Measurements from ENCODE around the gene RNF213.

DNA sequence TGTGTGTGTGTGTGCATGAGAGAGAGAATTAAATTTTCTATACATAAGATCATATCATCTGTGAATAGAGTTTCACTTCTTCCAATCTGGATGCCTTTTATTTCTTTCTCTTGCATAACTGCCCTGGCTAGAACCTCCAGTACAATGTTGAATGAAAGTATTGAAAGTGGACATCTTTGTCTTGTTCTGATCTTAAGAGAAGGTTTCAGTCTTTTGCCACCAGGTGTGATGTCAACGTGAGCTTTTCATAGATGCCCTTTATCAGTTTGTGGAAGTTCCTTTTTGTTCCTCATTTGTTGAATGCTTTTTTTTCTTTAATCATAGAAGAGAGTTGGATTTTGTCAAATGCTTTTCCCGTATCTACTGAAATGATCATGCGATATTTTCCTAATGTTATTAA, 63.3 kb downstream of the RNF213 start:
- TF ChIP-seq CTCF (IDR thresholded peaks at IDR 0.05) (no peak), POLR2A (IDR thresholded peaks at IDR 0.05) (no peak)
